ENCODE measurements around the gene AS3MT. TPM values are rescaled to one million over a fixed set of nuclear protein-coding genes. Genes with fewer than 3 reads are reported as not detected.

The AS3MT gene
- 4.7 and 8.1 TPM in 2 replicates for total RNA-seq

GRCh38 chr10:102869258-102870198, at the start of gene AS3MT:
Gene AS3MT, plus strand, starts transcription at chr10:102869470. Its CDS starts 123 bp downstream, at chr10:102869593.

GRCh38 chr10:102837230-102837721, 32.0 kb upstream of the AS3MT start, which contains the start of gene CYP17A1:
Gene CYP17A1, minus strand, starts transcription at chr10:102837413. Its CDS starts 52 bp downstream, at chr10:102837361.

GRCh38 chr10:102917962-102918816, 48.9 kb downstream of the AS3MT start, which contains the start of gene CNNM2:
Gene CNNM2, plus strand, starts transcription at chr10:102918294. Its CDS starts 187 bp downstream, at chr10:102918481.

Other genes starting within 250 kb of the AS3MT start
- gene TRIM8, start 225.0 kb upstream of the AS3MT start, total RNA-seq, result 36.1 and 45.1 TPM in 2 replicates
- gene ARL3, start 155.1 kb upstream of the AS3MT start, total RNA-seq, result 8.4 and 9.5 TPM in 2 replicates
- gene SFXN2, start 154.8 kb upstream of the AS3MT start, total RNA-seq, result 2.2 and 4.3 TPM in 2 replicates
- 26.5 and 35.5 TPM in 2 replicates for gene WBP1L, start 125.5 kb upstream of the AS3MT start, total RNA-seq
- gene CYP17A1, start 32.1 kb upstream of the AS3MT start, total RNA-seq, result not detected in 2 replicates
- gene BORCS7, start 15.2 kb upstream of the AS3MT start, total RNA-seq, result 13.7 and 21.2 TPM in 2 replicates
- gene CNNM2, start 48.8 kb downstream of the AS3MT start, total RNA-seq, result 5.4 and 8.7 TPM in 2 replicates